Smooth muscle cell (in vitro differentiated cells): ENCODE measurements around the gene IPO5. TPM values are rescaled to one million over a fixed set of nuclear protein-coding genes. Genes with fewer than 3 reads are reported as not detected.

Source experiments
- DNase-seq: peaks from one replicate; lab custom pipeline; 2025; ENCODE audit not compliant: unreplicated experiment; lab: John Stamatoyannopoulos, UW
- H2AFZ ChIP-seq: fragments of 200-600 bp; sonication (generic); 2 replicates; pipeline ENCODE4 v1.6.0; 2016; ENCODE audit warnings: antibody characterized with exemption, low read depth, mild to moderate bottlenecking
- H3F3A ChIP-seq: fragments of 200-600 bp; sonication (generic); 2 replicates; pipeline ENCODE4 v1.6.0; 2017; ENCODE audit warnings: antibody characterized with exemption, low read depth
- H3K27ac ChIP-seq: fragments of 200-600 bp; sonication (generic); 2 replicates; pipeline ENCODE4 v1.5.1; 2016; ENCODE audit warnings: low read depth, mild to moderate bottlenecking
- H3K27me3 ChIP-seq: fragments of 200-600 bp; sonication (generic); 2 replicates; pipeline ENCODE4 v1.6.1; 2016; ENCODE audit warnings: low read depth, mild to moderate bottlenecking
- H3K36me3 ChIP-seq: fragments of 200-600 bp; sonication (generic); 2 replicates; pipeline ENCODE4 v1.5.1; 2016; ENCODE audit warnings: low read depth
- H3K4me1 ChIP-seq: fragments of 200-600 bp; sonication (generic); 2 replicates; pipeline ENCODE4 v1.5.1; 2016; ENCODE audit warnings: low read depth
- H3K4me2 ChIP-seq: fragments of 200-600 bp; sonication (generic); 2 replicates; pipeline ENCODE4 v1.6.0; 2016; ENCODE audit warnings: mild to moderate bottlenecking
- H3K4me3 ChIP-seq: fragments of 200-600 bp; sonication (generic); 2 replicates; pipeline ENCODE4 v1.5.1; 2016; ENCODE audit warnings: mild to moderate bottlenecking
- H3K79me2 ChIP-seq: fragments of 200-600 bp; sonication (generic); 2 replicates; pipeline ENCODE4 v1.6.0; 2016; ENCODE audit warnings: low read depth, mild to moderate bottlenecking
- H3K9ac ChIP-seq: fragments of 200-600 bp; sonication (generic); 2 replicates; pipeline ENCODE4 v1.6.0; 2016; ENCODE audit warnings: low read depth
- H3K9me3 ChIP-seq: fragments of 200-600 bp; sonication (generic); replicated peaks from 2 replicates; pipeline ENCODE4 v1.5.1; 2016; ENCODE audit warnings: low read depth
- H4K20me1 ChIP-seq: fragments of 200-600 bp; sonication (generic); 2 replicates; pipeline ENCODE4 v1.6.0; 2016; ENCODE audit warnings: low read depth
- CTCF ChIP-seq: fragments of 200-600 bp; sonication (generic); IDR thresholded peaks from 2 replicates; pipeline ENCODE4 v1.5.1; 2017; ENCODE audit warnings: borderline replicate concordance, mild to moderate bottlenecking, antibody characterized with exemption; ENCODE audit not compliant: insufficient read depth, poor library complexity, severe bottlenecking
- WGBS: methylation state at CpG from one replicate; pipeline ENCODE4 v1.1.7; 2016; ENCODE audit warnings: low lambda C conversion rate; 5-methylcytosine and 5-hydroxymethylcytosine counted together
- polyA plus RNA-seq: library from polyadenylated mRNA; unstranded; fragments of >200 nt; fragmentation: Nextera tagmentation; extraction: Ambion mirVana; gene quantifications from 2 replicates; pipeline ENCODE4 v1.2.1, GENCODE V29; 2016
- total RNA-seq: library from RNA; depleted of rRNA; stranded (reverse); fragments of >200 nt; gene quantifications from 2 replicates; pipeline ENCODE4 v1.2.3, GENCODE V29; 2014

IPO5 gene
- total RNA-seq (78.6 and 104 TPM in 2 replicates), polyA plus RNA-seq (31.3 and 42.9 TPM in 2 replicates)

- Histone ChIP-seq H3K36me3 (no peaks in the 10 kb centered on the region), H3F3A (no peaks in the 10 kb centered on the region), H2AFZ (no peak within 1 kb of the TSS), H3K9ac (no peak within 1 kb of the TSS), H3K27me3 (no peaks in the 10 kb centered on the region), H3K4me1 (no peaks in the 10 kb centered on the region), H3K4me3 (no peak within 1 kb of the TSS), H3K9me3 (no peaks in the 10 kb centered on the region), H3K27ac (no peak within 1 kb of the TSS), H3K79me2 (no peaks in the 10 kb centered on the region), H4K20me1 (no peaks in the 10 kb centered on the region), H3K4me2 (no peak within 1 kb of the TSS)
- TF ChIP-seq CTCF: no peak
- no peak for DNase-seq
- 80% methylated on average over 10 of the region's 10 CpGs for WGBS
These were observed at the start of gene IPO5 for GRCh38 chr13:97953376-97953970. Gene IPO5 (plus strand): TSS chr13:97953675. CDS start chr13:97976697, 23,022 bp downstream.

GRCh38 chr13:97904059-97904458, 49.4 kb upstream of the IPO5 start:
- H3K27ac ChIP-seq: no peak overlapping the region
- no peaks in the 10 kb centered on the region for H3K4me1 ChIP-seq
- H3K36me3 ChIP-seq: no peaks in the 10 kb centered on the region
- peaks cover 3% of the 10 kb centered on the region for H3K27me3 ChIP-seq
- H3K4me3 ChIP-seq: no peak overlapping the region
- no peak overlapping the region for H2AFZ ChIP-seq
- H3K9ac ChIP-seq: no peak overlapping the region
- TF ChIP-seq CTCF: no peak
- H3F3A ChIP-seq: no peaks in the 10 kb centered on the region
- H3K79me2 ChIP-seq: no peaks in the 10 kb centered on the region
- H4K20me1 ChIP-seq: no peaks in the 10 kb centered on the region
- H3K4me2 ChIP-seq: no peak overlapping the region
- WGBS: 84% methylated on average over 2 of the region's 2 CpGs
- DNase-seq: no peak
- no peaks in the 10 kb centered on the region for H3K9me3 ChIP-seq

GRCh38 chr13:97905517-97905916, 48.0 kb upstream of the IPO5 start:
- no peak overlapping the region for H3K27ac ChIP-seq
- no peak overlapping the region for H3K9ac ChIP-seq
- H3K4me3 ChIP-seq: no peak overlapping the region
- peaks cover 3% of the 10 kb centered on the region for H3K27me3 ChIP-seq
- no peaks in the 10 kb centered on the region for H4K20me1 ChIP-seq
- H3K4me1 ChIP-seq: no peaks in the 10 kb centered on the region
- DNase-seq: no peak
- H3F3A ChIP-seq: no peaks in the 10 kb centered on the region
- no peaks in the 10 kb centered on the region for H3K79me2 ChIP-seq
- TF ChIP-seq CTCF: no peak
- H3K36me3 ChIP-seq: no peaks in the 10 kb centered on the region
- WGBS: 100% methylated on average over 1 of the region's 1 CpG
- no peak overlapping the region for H3K4me2 ChIP-seq
- H2AFZ ChIP-seq: no peak overlapping the region
- H3K9me3 ChIP-seq: no peaks in the 10 kb centered on the region
